Heart right ventricle (tissue), 16 donors: ENCODE results near the gene LMO7. TPM values are rescaled to one million over a fixed set of nuclear protein-coding genes. Genes with fewer than 3 reads are reported as not detected.

Source experiments
- ATAC-seq, 8 donors: fragments of 200-7000 bp; cut with Tn5 transposase; one replicate each; pipeline ENCODE4 v1.9.1; 2020; ENCODE audit warnings: mild to moderate bottlenecking in 8 of 8, moderate library complexity in 8 of 8, moderate number of reproducible peaks in 1 of 8
- DNase-seq, 2 donors: peaks; one replicate each; pipeline ENCODE4 v3.0.0-alpha.2; 2020
- H3K27ac ChIP-seq, 10 donors: fragments of 200-600 bp; sonication (generic) in 2 of 10; one replicate each; pipeline versions ENCODE4 v1.5.0 to v1.8.0; 2020 to 2022; ENCODE audit warnings: mild to moderate bottlenecking in 3 of 10
- H3K27me3 ChIP-seq, 7 donors: fragments of 200-600 bp; one replicate each; pipeline ENCODE4 v1.8.0; 2021 to 2022; ENCODE audit warnings: mild to moderate bottlenecking in 2 of 7
- H3K36me3 ChIP-seq, 9 donors: fragments of 200-600 bp; sonication (generic) in 1 of 9; one replicate each; pipeline versions ENCODE4 v1.5.0 to v1.8.0; 2020 to 2022; ENCODE audit warnings: mild to moderate bottlenecking in 2 of 9
- H3K4me1 ChIP-seq, 9 donors: fragments of 200-600 bp; sonication (generic) in 1 of 9; one replicate each; pipeline versions ENCODE4 v1.5.0 to v1.8.0; 2020 to 2022; ENCODE audit warnings: mild to moderate bottlenecking in 4 of 9
- H3K4me3 ChIP-seq, 10 donors: fragments of 200-600 bp; sonication (generic) in 2 of 10; one replicate each; pipeline versions ENCODE4 v1.5.0 to v1.8.0; 2020 to 2022; ENCODE audit warnings: mild to moderate bottlenecking in 7 of 10, moderate library complexity in 2 of 10
- H3K9me3 ChIP-seq, 11 donors: fragments of 200-600 bp in 10 of 11; sonication (generic) in 2 of 11; one replicate each; pipeline versions ENCODE4 v1.5.0 to v1.8.0; 2013 to 2022; ENCODE audit warnings: mild to moderate bottlenecking in 2 of 11, control low read depth in 1 of 11, moderate library complexity in 1 of 11
- CTCF ChIP-seq, 9 donors: fragments of 200-600 bp; sonication (generic) in 2 of 9; IDR thresholded peaks; one replicate each; pipeline versions ENCODE4 v1.5.0 to v1.8.0; 2021 to 2022; ENCODE audit warnings: antibody characterized with exemption in 9 of 9, mild to moderate bottlenecking in 5 of 9, moderate library complexity in 1 of 9
- WGBS, 2 donors: extraction: QIAGEN DNeasy Blood & Tissue Kit; methylation state at CpG; one replicate each; pipeline ENCODE4 v1.1.7; 2013; ENCODE audit warnings: inconsistent platforms in 1 of 2; 5-methylcytosine and 5-hydroxymethylcytosine counted together
- intact Hi-C, 10 donors: fragments of 100-400 bp; cut with DNase I; formaldehyde crosslinking; loops; one replicate each; pipeline versions ENCODE4 v1.11.1 to v1.14.2; 2022
- polyA plus RNA-seq, 2 donors: library from polyadenylated mRNA; stranded (reverse); fragments of 200-250 nt; gene quantifications; one replicate each; pipeline ENCODE4 v1.2.3, GENCODE V29; 2013
- total RNA-seq, 10 donors: library from RNA; stranded (reverse); fragmentation: NEBNext Ultra II Directional in 3 of 10; extraction: Animal tissue kit (Norgen Biotek cat#: 25700) in 3 of 10; gene quantifications; one replicate each; pipeline versions ENCODE4 v1.2.1 to v1.2.4, GENCODE V29; 2021 to 2023
- donor health status: Arrhythmogenic right ventricular cardiomyopathy.
- donor health status: ischemic (EF 13 %, LVEDD 7.1; RV severe dilation, severe dysfunction).
- donor health status: healthy with polysubstance abuse.
- donor health status: DM: no; HTN: yes; CAD: no.
- donor health status: DM: no; HTN: no; CAD: no.
- donor health status: ischemic (EF 25% LVEDD 6.9; RV normal size, moderate dysfunction).
- donor health status: ischemic (EF 25% LVEDD 5.7; RV mildly dilated, moderate dysfunction).
- donor health status: healthy.
- donor health status: DM: yes; HTN: yes; CAD: no.
- donor health status: Ischemic cardiomyopathy.
- donor health status: ischemic (EF 35%, LVEDD 5.7; RV mildly dilated, moderate dysfunction).
- donor health status: nonischemic (EF 11% LVEDD 7.7; RV severe dilation, severe dysfunction).
- donor health status: DM: yes; HTN: yes; CAD: no.
- donor health status: PGD.
- donor health status: ischemic (EF 29% LVEDD 5.4; RV normal size, mild dysfunction).
- donor health status: nonischemic (EF 23%, LVEDD 6.1; RV moderate dilation, normal function).

LMO7 gene
- total and polyA plus RNA-seq, 12 donors = 147 to 600 (median 504) TPM

- no peak for TF ChIP-seq CTCF (IDR thresholded peaks at IDR 0.05)
- 71 to 73% methylated on average over 10 of the region's 10 CpGs for WGBS, 2 donors
- Histone ChIP-seq H3K27me3 (no peaks in the 10 kb centered on the region), H3K4me3 (no peak overlapping the region), H3K9me3 (peaks cover 0 to under 1% (median 0%) of the 10 kb centered on the region in 11 donors), H3K27ac (peak overlapping the region in 1 of 10 donors; percentile 33), H3K36me3 (no peaks in the 10 kb centered on the region), H3K4me1 (peaks cover 0 to 16% (median 7%) of the 10 kb centered on the region in 9 donors)
- intact Hi-C loops = loop anchor here in 2 of 10 donors (5.0 kb wide), 2 partner anchors 157 to 1253 kb away; no protein-coding TSS in a partner anchor
- no peak for DNase-seq
- no peak for ATAC-seq
Measured at GRCh38 chr13:75704927-75705288, 68.8 kb downstream of the LMO7 start.

GRCh38 chr13:75705395-75705794, 69.3 kb downstream of the LMO7 start:
- no peak overlapping the region for H3K27ac ChIP-seq
- no peak for TF ChIP-seq CTCF (IDR thresholded peaks at IDR 0.05)
- no peak overlapping the region for H3K4me3 ChIP-seq
- no peaks in the 10 kb centered on the region for H3K27me3 ChIP-seq
- H3K36me3 ChIP-seq = no peaks in the 10 kb centered on the region
- peaks cover 0 to 16% (median 7%) of the 10 kb centered on the region in 9 donors for H3K4me1 ChIP-seq
- no peak for DNase-seq
- WGBS, 2 donors = 40 to 42% methylated on average over 1 of the region's 1 CpG
- intact Hi-C loops = loop anchor here in 1 of 10 donors (5.0 kb wide), 1 partner anchor 1253 kb away; no protein-coding TSS in a partner anchor
- ATAC-seq = no peak
- H3K9me3 ChIP-seq = no peaks in the 10 kb centered on the region

- Histone ChIP-seq H3K27me3 (no peaks in the 10 kb centered on the region), H3K4me1 (peaks cover 0 to 16% (median 7%) of the 10 kb centered on the region in 9 donors), H3K9me3 (no peaks in the 10 kb centered on the region), H3K36me3 (no peaks in the 10 kb centered on the region), H3K4me3 (no peak overlapping the region), H3K27ac (no peak overlapping the region)
- TF ChIP-seq CTCF (IDR thresholded peaks at IDR 0.05) = no peak
- ATAC-seq (no peak), DNase-seq (no peak)
- intact Hi-C loops = loop anchor here in 1 of 10 donors (5.0 kb wide), 1 partner anchor 1254 kb away; no protein-coding TSS in a partner anchor
Measured at GRCh38 chr13:75705908-75706307, 69.8 kb downstream of the LMO7 start.

- no peak for TF ChIP-seq CTCF (IDR thresholded peaks at IDR 0.05)
- H3K9me3 ChIP-seq = no peaks in the 10 kb centered on the region
- ATAC-seq (no peak), DNase-seq (no peak)
- H3K36me3 ChIP-seq = no peaks in the 10 kb centered on the region
- intact Hi-C loops = no loop called here
- H3K4me1 ChIP-seq = peaks cover 0 to 8% (median 0%) of the 10 kb centered on the region in 9 donors
- H3K27ac ChIP-seq = no peak overlapping the region
- H3K27me3 ChIP-seq = no peaks in the 10 kb centered on the region
- H3K4me3 ChIP-seq = no peak overlapping the region
- WGBS, 2 donors = 96 to 97% methylated on average over 2 of the region's 2 CpGs
Measured at GRCh38 chr13:75713852-75714251, 77.7 kb downstream of the LMO7 start.
